ENCODE results near the gene CEP131.

The CEP131 gene

GRCh38 chr17:81237591-81238489 is 15.1 kb upstream of the CEP131 start:
- H3K4me1 ChIP-seq (ENCODE audit: control insufficient read depth in 1 of 2, insufficient read depth in 2 of 2, low read length in 2 of 2): peaks cover 14 to 50% of the 10 kb centered on the region in 2 donors
- no peaks in the 10 kb centered on the region for H3K9me3 ChIP-seq (ENCODE audit: control insufficient read depth in 1 of 2, low read length in 2 of 2)
- no peaks in the 10 kb centered on the region for H3K27me3 ChIP-seq (ENCODE audit: low read depth, low read length)
- H3K4me3 ChIP-seq (ENCODE audit: low read depth in 1 of 2, low read length in 2 of 2): peak overlapping the region; percentile 87 to 100
- H3K36me3 ChIP-seq (ENCODE audit: control insufficient read depth in 1 of 2, insufficient read depth in 2 of 2, low read length in 2 of 2): peaks cover 3 to 27% of the 10 kb centered on the region in 2 donors
- H3K27ac ChIP-seq (ENCODE audit: low read length): no peak overlapping the region

GRCh38 chr17:81236784-81237183 is 14.0 kb upstream of the CEP131 start:
- no peak overlapping the region for H3K4me3 ChIP-seq (ENCODE audit: low read depth in 1 of 2, low read length in 2 of 2)

GRCh38 chr17:81235822-81236740 is 13.3 kb upstream of the CEP131 start:
- Histone ChIP-seq H3K9me3 (ENCODE audit: control insufficient read depth in 1 of 2, low read length in 2 of 2) (no peaks in the 10 kb centered on the region), H3K27me3 (ENCODE audit: low read depth, low read length) (no peaks in the 10 kb centered on the region), H3K4me3 (ENCODE audit: low read depth in 1 of 2, low read length in 2 of 2) (no peak overlapping the region), H3K27ac (ENCODE audit: low read length) (no peak overlapping the region), H3K36me3 (ENCODE audit: control insufficient read depth in 1 of 2, insufficient read depth in 2 of 2, low read length in 2 of 2) (peaks cover 4 to 36% of the 10 kb centered on the region in 2 donors), H3K4me1 (ENCODE audit: control insufficient read depth in 1 of 2, insufficient read depth in 2 of 2, low read length in 2 of 2) (peaks cover 14 to 39% of the 10 kb centered on the region in 2 donors)

More at GRCh38 chr17:81236784-81237183, 14.0 kb upstream of the CEP131 start:
- Histone ChIP-seq H3K4me1 (ENCODE audit: control insufficient read depth in 1 of 2, insufficient read depth in 2 of 2, low read length in 2 of 2) (peaks cover 14 to 46% of the 10 kb centered on the region in 2 donors), H3K27me3 (ENCODE audit: low read depth, low read length) (no peaks in the 10 kb centered on the region), H3K27ac (ENCODE audit: low read length) (no peak overlapping the region), H3K9me3 (ENCODE audit: control insufficient read depth in 1 of 2, low read length in 2 of 2) (no peaks in the 10 kb centered on the region), H3K36me3 (ENCODE audit: control insufficient read depth in 1 of 2, insufficient read depth in 2 of 2, low read length in 2 of 2) (peaks cover 3 to 36% of the 10 kb centered on the region in 2 donors)

- no peak overlapping the region for H3K4me3 ChIP-seq (ENCODE audit: low read depth in 1 of 2, low read length in 2 of 2)
- H3K4me1 ChIP-seq (ENCODE audit: control insufficient read depth in 1 of 2, insufficient read depth in 2 of 2, low read length in 2 of 2): peaks cover 9 to 30% of the 10 kb centered on the region in 2 donors
- no peaks in the 10 kb centered on the region for H3K9me3 ChIP-seq (ENCODE audit: control insufficient read depth in 1 of 2, low read length in 2 of 2)
- peaks cover 7 to 44% of the 10 kb centered on the region in 2 donors for H3K36me3 ChIP-seq (ENCODE audit: control insufficient read depth in 1 of 2, insufficient read depth in 2 of 2, low read length in 2 of 2)
- H3K27me3 ChIP-seq (ENCODE audit: low read depth, low read length): no peaks in the 10 kb centered on the region
- no peak overlapping the region for H3K27ac ChIP-seq (ENCODE audit: low read length)
Observed at GRCh38 chr17:81234940-81235821, 12.4 kb upstream of the CEP131 start.

- H3K36me3 ChIP-seq (ENCODE audit: control insufficient read depth in 1 of 2, insufficient read depth in 2 of 2, low read length in 2 of 2): peaks cover 13 to 51% of the 10 kb centered on the region in 2 donors
- H3K27ac ChIP-seq (ENCODE audit: low read length): no peak overlapping the region
- peaks cover 9 to 25% of the 10 kb centered on the region in 2 donors for H3K4me1 ChIP-seq (ENCODE audit: control insufficient read depth in 1 of 2, insufficient read depth in 2 of 2, low read length in 2 of 2)
- H3K27me3 ChIP-seq (ENCODE audit: low read depth, low read length): no peaks in the 10 kb centered on the region
- no peak overlapping the region for H3K4me3 ChIP-seq (ENCODE audit: low read depth in 1 of 2, low read length in 2 of 2)
- H3K9me3 ChIP-seq (ENCODE audit: control insufficient read depth in 1 of 2, low read length in 2 of 2): no peaks in the 10 kb centered on the region
Observed at GRCh38 chr17:81234506-81234855, 11.7 kb upstream of the CEP131 start.

- Histone ChIP-seq H3K36me3 (ENCODE audit: control insufficient read depth in 1 of 2, insufficient read depth in 2 of 2, low read length in 2 of 2) (peaks cover 14 to 52% of the 10 kb centered on the region in 2 donors), H3K27me3 (ENCODE audit: low read depth, low read length) (no peaks in the 10 kb centered on the region), H3K27ac (ENCODE audit: low read length) (no peak overlapping the region), H3K4me3 (ENCODE audit: low read depth in 1 of 2, low read length in 2 of 2) (no peak overlapping the region), H3K4me1 (ENCODE audit: control insufficient read depth in 1 of 2, insufficient read depth in 2 of 2, low read length in 2 of 2) (peaks cover 9 to 25% of the 10 kb centered on the region in 2 donors), H3K9me3 (ENCODE audit: control insufficient read depth in 1 of 2, low read length in 2 of 2) (no peaks in the 10 kb centered on the region)
Observed at GRCh38 chr17:81233811-81234505, 11.2 kb upstream of the CEP131 start.

GRCh38 chr17:81233316-81233715 is 10.6 kb upstream of the CEP131 start:
- peaks cover 14 to 58% of the 10 kb centered on the region in 2 donors for H3K36me3 ChIP-seq (ENCODE audit: control insufficient read depth in 1 of 2, insufficient read depth in 2 of 2, low read length in 2 of 2)
- no peaks in the 10 kb centered on the region for H3K27me3 ChIP-seq (ENCODE audit: low read depth, low read length)
- H3K9me3 ChIP-seq (ENCODE audit: control insufficient read depth in 1 of 2, low read length in 2 of 2): no peaks in the 10 kb centered on the region
- H3K27ac ChIP-seq (ENCODE audit: low read length): no peak overlapping the region
- H3K4me3 ChIP-seq (ENCODE audit: low read depth in 1 of 2, low read length in 2 of 2): no peak overlapping the region
- peaks cover 9 to 23% of the 10 kb centered on the region in 2 donors for H3K4me1 ChIP-seq (ENCODE audit: control insufficient read depth in 1 of 2, insufficient read depth in 2 of 2, low read length in 2 of 2)

GRCh38 chr17:81232616-81233241 is 10.0 kb upstream of the CEP131 start:
- no peaks in the 10 kb centered on the region for H3K9me3 ChIP-seq (ENCODE audit: control insufficient read depth in 1 of 2, low read length in 2 of 2)
- peaks cover 14 to 60% of the 10 kb centered on the region in 2 donors for H3K36me3 ChIP-seq (ENCODE audit: control insufficient read depth in 1 of 2, insufficient read depth in 2 of 2, low read length in 2 of 2)

GRCh38 chr17:81231766-81232581 is 9.2 kb upstream of the CEP131 start:
- no peak overlapping the region for H3K4me3 ChIP-seq (ENCODE audit: low read depth in 1 of 2, low read length in 2 of 2)
- H3K4me1 ChIP-seq (ENCODE audit: control insufficient read depth in 1 of 2, insufficient read depth in 2 of 2, low read length in 2 of 2): peaks cover 0 to 10% of the 10 kb centered on the region in 2 donors
- no peaks in the 10 kb centered on the region for H3K27me3 ChIP-seq (ENCODE audit: low read depth, low read length)
- H3K9me3 ChIP-seq (ENCODE audit: control insufficient read depth in 1 of 2, low read length in 2 of 2): no peaks in the 10 kb centered on the region
- H3K36me3 ChIP-seq (ENCODE audit: control insufficient read depth in 1 of 2, insufficient read depth in 2 of 2, low read length in 2 of 2): peaks cover 14 to 60% of the 10 kb centered on the region in 2 donors
- no peak overlapping the region for H3K27ac ChIP-seq (ENCODE audit: low read length)

More at GRCh38 chr17:81232616-81233241, 10.0 kb upstream of the CEP131 start:
- no peaks in the 10 kb centered on the region for H3K27me3 ChIP-seq (ENCODE audit: low read depth, low read length)
- H3K4me3 ChIP-seq (ENCODE audit: low read depth in 1 of 2, low read length in 2 of 2): no peak overlapping the region
- H3K27ac ChIP-seq (ENCODE audit: low read length): no peak overlapping the region
- peaks cover 4 to 17% of the 10 kb centered on the region in 2 donors for H3K4me1 ChIP-seq (ENCODE audit: control insufficient read depth in 1 of 2, insufficient read depth in 2 of 2, low read length in 2 of 2)

Data from muscle layer of duodenum (tissue), 2 donors.